CD4-positive, alpha-beta T cell treated with Interleukin-6 at 100 ng/mL for 8 hours (primary cell): ENCODE data around the gene SRP9.
"Not testable (repeated sequence)": the region's sequence is repeated elsewhere in the genome, so short reads cannot be mapped to it uniquely, and the experiment has no call there.

Experiments used
- DNase-seq: peaks from one replicate; pipeline ENCODE4 v3.0.0-alpha.2; 2020; ENCODE audit warnings: mixed read lengths, low spot score

The SRP9 gene

GRCh38 chr1:225755671-225756319, 21.8 kb upstream of the SRP9 start:
- no peak for DNase-seq

- no peak for DNase-seq
Observed at GRCh38 chr1:225757927-225758656, 19.5 kb upstream of the SRP9 start.

- not testable (repeated sequence) for DNase-seq
Observed at GRCh38 chr1:225759972-225760371, 17.7 kb upstream of the SRP9 start.

- DNase-seq, result no peak
Observed at GRCh38 chr1:225760531-225760930, 17.1 kb upstream of the SRP9 start.

GRCh38 chr1:225761395-225761794, 16.2 kb upstream of the SRP9 start:
- not testable (repeated sequence) for DNase-seq

GRCh38 chr1:225762002-225762441, 15.6 kb upstream of the SRP9 start:
- no peak for DNase-seq

GRCh38 chr1:225762444-225762843, 15.2 kb upstream of the SRP9 start:
- DNase-seq, result no peak

- no peak for DNase-seq
Observed at GRCh38 chr1:225763716-225764548, 13.7 kb upstream of the SRP9 start.

GRCh38 chr1:225765982-225766674, 11.5 kb upstream of the SRP9 start:
- DNase-seq, result no peak

- no peak for DNase-seq
Observed at GRCh38 chr1:225766967-225767633, 10.5 kb upstream of the SRP9 start.

- no peak for DNase-seq
Observed at GRCh38 chr1:225767634-225768540, 9.7 kb upstream of the SRP9 start.

GRCh38 chr1:225768662-225769426, 8.8 kb upstream of the SRP9 start:
- no peak for DNase-seq

- DNase-seq, result no peak
Observed at GRCh38 chr1:225769687-225770086, 7.9 kb upstream of the SRP9 start.

GRCh38 chr1:225770561-225771248, 6.9 kb upstream of the SRP9 start:
- no peak for DNase-seq

- DNase-seq, result no peak
Observed at GRCh38 chr1:225771661-225772322, 5.8 kb upstream of the SRP9 start.

GRCh38 chr1:225772323-225772768, 5.3 kb upstream of the SRP9 start:
- peak; percentile 11 for DNase-seq

GRCh38 chr1:225772848-225773247, 4.8 kb upstream of the SRP9 start:
- no peak for DNase-seq
